CD4-positive, alpha-beta T cell (primary cell): ENCODE measurements around the gene CETN1. TPM values are rescaled to one million over a fixed set of nuclear protein-coding genes. Genes with fewer than 3 reads are reported as not detected.

ENCODE experiments used
- ATAC-seq: fragments of 200-7000 bp; cut with Tn5 transposase; one replicate; pipeline ENCODE4 v1.10.0; 2022; ENCODE audit warnings: mild to moderate bottlenecking; ENCODE audit not compliant: poor library complexity
- CTCF ChIA-PET: fragments of 350-600 bp; sonication (Branson Sonifier 250); formaldehyde crosslinking; loops from one replicate; lab custom pipeline; 2021; ENCODE audit warnings: antibody characterized with exemption, inconsistent platforms; lab: Charles Lee
- POLR2A ChIA-PET: fragments of 350-600 bp; sonication (Branson Sonifier 250); formaldehyde crosslinking; loops from one replicate; lab custom pipeline; 2021; ENCODE audit warnings: antibody characterized with exemption, inconsistent platforms; lab: Charles Lee
- DNase-seq, 14 experiments: peaks; one replicate each; pipeline ENCODE4 v3.0.0-alpha.2; 2013 to 2020; ENCODE audit warnings: mixed read lengths in 2 of 14
- H3K27ac ChIP-seq, 2 donors: one replicate each; pipeline versions ENCODE4 v1.5.1 to v1.7.0; 2013; ENCODE audit warnings: low read length in 2 of 2, low read depth in 1 of 2, mild to moderate bottlenecking in 1 of 2
- H3K27me3 ChIP-seq, 2 experiments: 1 replicate in 1 of 2; 2 replicates in 1 of 2; pipeline versions ENCODE4 v1.6.1 to v1.7.0; 2013; ENCODE audit warnings: low read length in 2 of 2, control low read depth in 1 of 2, mild to moderate bottlenecking in 1 of 2, moderate library complexity in 1 of 2; ENCODE audit not compliant: insufficient read depth in 2 of 2, control insufficient read depth in 1 of 2
- H3K36me3 ChIP-seq: one replicate; pipeline ENCODE4 v1.6.1; 2013; ENCODE audit warnings: low read length, control low read depth; ENCODE audit not compliant: insufficient read depth
- H3K4me1 ChIP-seq: one replicate; pipeline ENCODE4 v1.6.1; 2013; ENCODE audit warnings: low read length, control low read depth; ENCODE audit not compliant: insufficient read depth
- H3K4me3 ChIP-seq: one replicate; pipeline ENCODE4 v1.5.1; 2013; ENCODE audit warnings: mild to moderate bottlenecking, low read length, moderate library complexity
- H3K9me3 ChIP-seq, 2 experiments: 1 replicate in 1 of 2; 2 replicates in 1 of 2; pipeline versions ENCODE4 v1.6.1 to v1.7.0; 2013; ENCODE audit warnings: low read length in 2 of 2, mild to moderate bottlenecking in 2 of 2, control low read depth in 1 of 2, moderate library complexity in 1 of 2; ENCODE audit not compliant: control insufficient read depth in 1 of 2, insufficient read depth in 1 of 2
- H3K27ac Mint-ChIP-seq: one replicate; pipeline ENCODE4 v1.8.0; 2020; ENCODE audit warnings: mixed read lengths
- H3K27me3 Mint-ChIP-seq: one replicate; pipeline ENCODE4 v1.8.0; 2021; ENCODE audit warnings: mixed read lengths
- H3K36me3 Mint-ChIP-seq: one replicate; pipeline ENCODE4 v1.8.0; 2021; ENCODE audit warnings: low read depth, mixed read lengths
- H3K4me1 Mint-ChIP-seq: one replicate; pipeline ENCODE4 v1.8.0; 2021; ENCODE audit warnings: low read depth, mixed read lengths
- H3K4me3 Mint-ChIP-seq: one replicate; pipeline ENCODE4 v1.8.0; 2020; ENCODE audit warnings: mild to moderate bottlenecking, mixed read lengths
- H3K9me3 Mint-ChIP-seq: one replicate; pipeline ENCODE4 v1.8.0; 2020; ENCODE audit warnings: mixed read lengths
- CTCF ChIP-seq: fragments of 200-600 bp; IDR thresholded peaks from one replicate; pipeline ENCODE4 v1.8.0; 2022; ENCODE audit warnings: antibody characterized with exemption, mild to moderate bottlenecking
- intact Hi-C, 2 experiments: fragments of 100-400 bp; cut with DNase I in 1 of 2; cut with micrococcal nuclease in 1 of 2; formaldehyde crosslinking; loops; one replicate each; pipeline versions ENCODE4 v1.15.1 to v1.9.0; 2023 to 2025; cut with DNase I, micrococcal nuclease
- total RNA-seq, 174 experiments: library from RNA in 2 of 174; stranded (reverse) in 2 of 174; gene quantifications; one replicate each; pipeline ENCODE4 v1.2.3 and lab custom pipeline; 2021 to 2026

The CETN1 gene
- total RNA-seq, 2 experiments from 2014 or later = not detected

- ChIA-PET CTCF (no interaction called here), POLR2A (no interaction called here)
- no peak overlapping the region for H3K27ac ChIP-seq
- TF ChIP-seq CTCF = no peak
- no peaks in the 10 kb centered on the region for H3K4me1 ChIP-seq
- Mint-ChIP-seq H3K9me3 (no peaks in the 10 kb centered on the region), H3K4me3 (no peak overlapping the region), H3K4me1 (no peaks in the 10 kb centered on the region), H3K27ac (no peak overlapping the region), H3K36me3 (no peaks in the 10 kb centered on the region), H3K27me3 (peaks cover 24% of the 10 kb centered on the region)
- no peak overlapping the region for H3K4me3 ChIP-seq
- ATAC-seq (no peak), DNase-seq (no peak)
- intact Hi-C loops = no loop called here
- H3K36me3 ChIP-seq = no peaks in the 10 kb centered on the region
- H3K27me3 ChIP-seq = peaks cover under 1 to 15% of the 10 kb centered on the region in 2 experiments
- no peaks in the 10 kb centered on the region for H3K9me3 ChIP-seq
These were observed 9.9 kb upstream of the CETN1 start for GRCh38 chr18:570256-570655.

DNA sequence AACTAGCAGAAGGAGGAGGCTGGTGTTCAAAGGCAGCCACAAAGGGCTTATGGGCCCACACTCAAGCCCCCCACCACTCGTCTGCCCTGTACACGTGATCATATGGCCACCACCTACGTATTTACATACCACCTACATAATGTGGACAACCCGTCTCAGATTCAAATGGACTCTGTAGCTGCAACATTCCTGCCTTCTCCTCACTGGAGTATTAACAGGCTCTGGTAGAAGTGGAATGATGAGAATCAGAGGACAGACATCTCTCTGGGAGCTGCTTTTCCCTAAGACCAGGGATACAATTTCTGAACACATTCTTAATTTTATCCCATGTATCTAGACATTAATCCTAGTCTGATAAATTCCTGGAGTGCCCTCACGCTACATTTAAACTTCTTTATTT is 9.5 kb upstream of the CETN1 start:
- ATAC-seq (no peak), DNase-seq (no peak)
- CTCF ChIA-PET = no interaction called here
- Histone ChIP-seq H3K27ac (no peak overlapping the region), H3K36me3 (no peaks in the 10 kb centered on the region), H3K9me3 (no peaks in the 10 kb centered on the region), H3K4me3 (no peak overlapping the region), H3K4me1 (no peaks in the 10 kb centered on the region), H3K27me3 (peaks cover 2 to 13% of the 10 kb centered on the region in 2 experiments)
- POLR2A ChIA-PET = no interaction called here
- no peak overlapping the region for H3K4me3 Mint-ChIP-seq
- no peaks in the 10 kb centered on the region for H3K9me3 Mint-ChIP-seq
- peaks cover 20% of the 10 kb centered on the region for H3K27me3 Mint-ChIP-seq
- no peak for TF ChIP-seq CTCF
- intact Hi-C loops = no loop called here
- no peaks in the 10 kb centered on the region for H3K4me1 Mint-ChIP-seq
- H3K36me3 Mint-ChIP-seq = no peaks in the 10 kb centered on the region
- H3K27ac Mint-ChIP-seq = no peak overlapping the region

GRCh38 chr18:572091-572830 is 7.9 kb upstream of the CETN1 start:
- H3K4me3 Mint-ChIP-seq = no peak overlapping the region
- peaks cover 8% of the 10 kb centered on the region for H3K27me3 Mint-ChIP-seq
- H3K4me1 ChIP-seq = no peaks in the 10 kb centered on the region
- no peaks in the 10 kb centered on the region for H3K36me3 Mint-ChIP-seq
- peaks cover 2 to 10% of the 10 kb centered on the region in 2 experiments for H3K27me3 ChIP-seq
- no peaks in the 10 kb centered on the region for H3K36me3 ChIP-seq
- no peak overlapping the region for H3K4me3 ChIP-seq
- H3K4me1 Mint-ChIP-seq = no peaks in the 10 kb centered on the region
- no peak overlapping the region for H3K27ac ChIP-seq
- CTCF ChIA-PET = no interaction called here
- no peaks in the 10 kb centered on the region for H3K9me3 ChIP-seq
- ATAC-seq (no peak), DNase-seq (no peak)
- H3K27ac Mint-ChIP-seq = no peak overlapping the region
- POLR2A ChIA-PET = no interaction called here
- no peak for TF ChIP-seq CTCF
- H3K9me3 Mint-ChIP-seq = no peaks in the 10 kb centered on the region
- intact Hi-C loops = no loop called here
